Measurements from ENCODE around the gene IGFL4.
A peak's percentile ranks its signal among the peaks of the same experiment; 100 is the strongest.
"Not testable (repeated sequence)": the region's sequence is repeated elsewhere in the genome, so short reads cannot be mapped to it uniquely, and the experiment has no call there.

Gene IGFL4

DNA sequence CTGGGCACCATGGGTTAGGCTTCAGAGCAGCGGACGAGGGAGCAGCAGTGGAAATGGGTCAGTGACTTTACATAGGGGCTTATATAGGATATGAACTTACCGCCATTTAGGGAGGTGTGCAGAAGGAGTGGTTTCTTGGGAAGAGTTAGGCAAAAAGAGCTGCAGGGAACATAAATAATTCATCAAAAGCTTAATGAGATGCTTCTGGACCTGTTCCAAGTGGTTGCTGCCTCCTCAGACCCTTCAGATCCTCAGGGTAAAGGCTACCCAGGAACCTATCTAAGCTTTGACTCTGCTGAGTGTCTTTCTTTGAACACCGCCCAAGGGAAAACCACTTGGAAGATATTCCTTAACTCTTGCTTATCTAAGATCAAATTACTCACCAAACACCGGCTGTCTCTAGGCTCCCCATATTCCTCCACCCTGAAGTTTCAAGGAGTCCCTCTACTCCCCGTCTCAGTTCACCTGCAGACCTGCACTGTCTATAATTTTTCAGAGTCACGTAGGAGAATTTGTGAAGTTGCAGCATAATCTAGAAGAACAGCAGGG is at the start of gene IGFL4:
Gene IGFL4, minus strand, starts transcription at position 51 of the 549 bp plus-strand sequence. Its CDS starts 40 bp downstream, at position 11.
- DNase-seq: no peak
- in situ Hi-C loops (cut with HindIII; ENCODE audit: low pct_ligation_motif_present, low pct_unique_long_range_greater_than_20kb, low sequenced_read_pairs): no loop called here

GRCh38 chr19:46090444-46090843 is 49.6 kb upstream of the IGFL4 start:
- in situ Hi-C loops (cut with HindIII; ENCODE audit: low pct_ligation_motif_present, low pct_unique_long_range_greater_than_20kb, low sequenced_read_pairs): no loop called here
- no peak for DNase-seq

DNA sequence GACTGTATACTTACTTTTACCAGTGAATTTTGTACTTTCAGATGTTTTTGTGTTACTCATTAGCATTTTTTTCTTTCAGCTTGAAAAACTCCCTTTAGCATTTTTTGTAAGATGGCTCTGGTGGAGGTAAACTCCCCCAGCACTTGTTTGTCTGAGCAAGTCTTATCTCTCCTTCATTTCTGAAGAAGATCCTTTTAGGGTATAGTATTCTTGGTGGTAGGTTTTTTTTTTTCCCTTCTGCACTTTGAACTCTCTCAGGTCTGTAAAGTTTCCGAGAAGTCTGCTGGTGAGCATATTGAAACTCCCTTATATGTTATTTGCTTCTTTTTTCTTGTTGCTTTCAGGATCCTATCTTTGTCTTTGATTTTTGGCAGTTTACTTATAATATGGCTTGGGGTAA is 48.6 kb upstream of the IGFL4 start:
- in situ Hi-C loops (cut with HindIII; ENCODE audit: low pct_ligation_motif_present, low pct_unique_long_range_greater_than_20kb, low sequenced_read_pairs): no loop called here
- no peak for DNase-seq

DNA sequence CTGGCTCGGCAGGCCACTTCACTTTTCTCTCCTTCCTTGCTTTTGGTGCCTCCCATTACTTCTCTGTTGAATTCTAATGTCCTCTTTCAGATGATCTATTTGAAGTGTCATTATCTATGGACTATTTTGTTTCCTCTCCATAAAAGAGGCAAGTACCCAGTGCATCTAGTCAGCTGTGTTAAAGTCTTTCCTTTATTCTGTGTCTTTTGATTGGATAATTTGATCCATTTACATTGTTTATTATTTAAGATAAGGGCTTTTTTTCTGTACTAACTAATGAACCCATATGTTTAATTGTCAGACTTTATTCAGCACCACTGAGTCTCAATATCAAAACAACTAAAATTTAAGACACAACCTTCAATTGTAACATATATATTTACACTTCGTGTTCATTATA is 47.3 kb upstream of the IGFL4 start:
- in situ Hi-C loops (cut with HindIII; ENCODE audit: low pct_ligation_motif_present, low pct_unique_long_range_greater_than_20kb, low sequenced_read_pairs): no loop called here
- no peak for DNase-seq

DNA sequence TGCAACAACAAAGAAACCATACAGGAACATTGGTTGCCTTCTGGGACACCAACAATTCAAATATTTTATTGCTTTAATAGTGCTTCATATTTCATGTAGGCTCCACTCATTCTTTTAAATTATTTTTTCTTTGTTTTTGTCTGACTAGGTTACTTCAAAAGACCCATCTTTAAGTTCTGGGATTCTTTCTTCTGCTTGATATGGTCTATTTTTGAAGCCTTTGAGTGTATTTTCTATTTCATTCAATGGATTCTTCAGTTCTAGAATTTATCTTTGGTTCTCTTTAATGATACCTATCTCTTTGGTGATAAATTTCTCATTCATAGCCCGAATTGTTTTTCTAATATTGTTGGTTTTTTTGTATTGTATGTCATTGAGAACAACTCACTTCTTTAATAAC is 45.1 kb upstream of the IGFL4 start:
- in situ Hi-C loops (cut with HindIII; ENCODE audit: low pct_ligation_motif_present, low pct_unique_long_range_greater_than_20kb, low sequenced_read_pairs): no loop called here
- DNase-seq: no peak

GRCh38 chr19:46082728-46083050 is 41.9 kb upstream of the IGFL4 start:
- in situ Hi-C loops (cut with HindIII; ENCODE audit: low pct_ligation_motif_present, low pct_unique_long_range_greater_than_20kb, low sequenced_read_pairs): no loop called here
- no peak for DNase-seq

GRCh38 chr19:46081928-46082727 is 41.3 kb upstream of the IGFL4 start:
- in situ Hi-C loops (cut with HindIII; ENCODE audit: low pct_ligation_motif_present, low pct_unique_long_range_greater_than_20kb, low sequenced_read_pairs): no loop called here
- peak; percentile 64 for DNase-seq

DNA sequence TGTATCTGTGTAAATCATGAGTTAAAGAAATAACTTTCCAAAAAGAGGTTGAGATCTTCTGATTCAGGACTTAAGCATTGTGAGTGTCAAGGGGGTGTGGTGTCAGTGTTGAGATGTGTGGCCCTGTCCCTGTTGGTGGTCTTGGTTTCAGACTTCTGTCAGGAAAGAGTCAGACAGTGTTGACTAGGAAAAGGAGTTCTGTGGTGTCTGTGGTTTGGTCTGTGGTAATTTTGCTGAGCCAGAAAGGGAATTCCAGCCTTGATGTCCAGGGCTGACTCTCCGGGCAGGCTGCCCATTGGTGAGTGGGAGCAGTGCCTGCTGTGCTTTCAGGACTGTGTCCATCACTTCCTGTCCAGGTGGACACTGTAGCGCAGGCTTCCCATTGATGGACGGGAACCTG is 39.8 kb upstream of the IGFL4 start:
- peak; percentile 92 for DNase-seq
- in situ Hi-C loops (cut with HindIII; ENCODE audit: low pct_ligation_motif_present, low pct_unique_long_range_greater_than_20kb, low sequenced_read_pairs): no loop called here

- in situ Hi-C loops (cut with HindIII; ENCODE audit: low pct_ligation_motif_present, low pct_unique_long_range_greater_than_20kb, low sequenced_read_pairs): no loop called here
- DNase-seq: no peak
Observed at GRCh38 chr19:46079576-46079975, 38.8 kb upstream of the IGFL4 start.

DNA sequence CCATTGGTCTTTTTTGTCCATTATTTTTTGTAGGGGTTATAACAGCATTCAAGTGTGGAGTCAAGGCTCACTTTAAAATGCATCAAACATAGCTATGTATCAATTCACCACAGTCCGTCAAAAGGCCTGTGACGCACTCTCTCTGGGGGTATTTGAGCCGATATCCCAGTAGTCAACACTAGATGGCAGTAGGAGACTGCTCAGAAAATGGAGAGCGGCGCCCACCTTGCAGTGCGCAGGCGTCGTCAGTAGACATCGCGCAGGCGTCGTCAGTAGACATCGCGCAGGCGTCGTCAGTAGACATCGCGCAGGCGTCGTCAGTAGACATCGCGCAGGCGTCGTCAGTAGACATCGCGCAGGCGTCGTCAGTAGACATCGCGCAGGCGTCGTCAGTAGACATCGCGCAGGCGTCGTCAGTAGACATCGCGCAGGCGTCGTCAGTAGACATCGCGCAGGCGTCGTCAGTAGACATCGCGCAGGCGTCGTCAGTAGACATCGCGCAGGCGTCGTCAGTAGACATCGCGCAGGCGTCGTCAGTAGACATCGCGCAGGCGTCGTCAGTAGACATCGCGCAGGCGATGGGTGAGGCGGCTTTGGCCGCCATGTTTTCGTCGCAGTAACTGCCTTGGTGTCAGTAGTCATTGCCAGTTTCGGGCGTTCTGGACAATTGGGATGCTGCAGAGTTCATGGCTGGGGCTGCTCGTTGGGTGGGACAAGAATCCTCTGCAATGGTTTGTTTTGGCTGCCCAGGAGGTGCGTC is 38.0 kb upstream of the IGFL4 start:
- in situ Hi-C loops (cut with HindIII; ENCODE audit: low pct_ligation_motif_present, low pct_unique_long_range_greater_than_20kb, low sequenced_read_pairs): not testable (repeated sequence)
- DNase-seq: peak; percentile 42

DNA sequence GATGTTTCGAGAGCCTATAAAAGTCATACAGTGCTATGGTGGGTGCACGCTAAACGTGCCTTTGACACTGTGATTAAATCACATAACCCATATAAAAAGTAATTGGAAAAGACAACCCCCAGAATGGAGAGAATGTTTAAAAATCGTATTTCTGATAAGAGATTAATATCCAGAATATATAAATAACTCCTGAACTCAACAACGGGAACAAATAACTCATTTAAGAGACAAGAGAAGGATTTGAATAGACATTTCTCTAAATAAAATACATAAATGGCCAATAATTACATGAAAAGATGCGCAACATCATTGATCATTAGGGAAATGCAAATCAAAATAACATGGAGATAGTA is 37.0 kb upstream of the IGFL4 start:
- in situ Hi-C loops (cut with HindIII; ENCODE audit: low pct_ligation_motif_present, low pct_unique_long_range_greater_than_20kb, low sequenced_read_pairs): no loop called here
- no peak for DNase-seq

GRCh38 chr19:46076951-46077814 is 36.4 kb upstream of the IGFL4 start:
- DNase-seq: peak; percentile 83
- in situ Hi-C loops (cut with HindIII; ENCODE audit: low pct_ligation_motif_present, low pct_unique_long_range_greater_than_20kb, low sequenced_read_pairs): no loop called here

DNA sequence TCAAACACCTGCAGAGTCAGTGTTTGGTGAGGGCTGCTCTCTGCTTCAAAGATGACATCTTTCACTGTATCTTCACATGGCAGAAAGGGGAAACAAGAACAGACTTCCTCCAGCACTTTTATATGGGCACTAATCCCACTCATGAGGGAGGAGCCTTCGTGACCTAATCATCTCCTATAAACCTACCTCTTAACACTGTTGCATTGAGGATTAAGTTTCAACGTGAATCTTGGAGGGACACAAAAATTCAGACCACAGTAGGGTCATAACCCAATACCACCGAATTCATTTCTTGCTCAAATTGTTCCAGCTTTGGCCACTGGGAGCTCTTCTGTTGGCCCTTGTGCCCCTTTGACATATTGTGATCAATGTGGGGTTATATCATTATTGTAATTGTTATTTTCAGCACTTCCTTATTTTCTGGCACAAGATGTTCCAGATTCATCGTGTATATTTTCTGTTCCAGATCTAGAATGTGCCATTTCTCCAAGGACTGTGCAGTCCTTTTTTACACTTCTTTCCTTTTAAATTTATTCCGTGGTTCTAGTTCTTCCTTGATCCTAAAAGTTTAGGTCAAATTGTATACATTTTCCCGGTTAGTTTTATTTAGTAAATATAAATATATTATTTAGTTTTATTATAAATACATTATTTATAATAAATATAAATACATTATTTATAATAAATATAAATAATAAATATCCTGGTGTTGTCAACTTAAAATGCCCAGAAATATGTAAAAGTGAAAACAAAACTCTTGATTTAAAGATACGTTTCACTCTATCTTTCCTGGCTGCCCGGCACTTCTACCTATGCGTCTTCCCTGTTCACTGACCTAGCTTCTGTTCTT is 35.5 kb upstream of the IGFL4 start:
- no peak for DNase-seq
- in situ Hi-C loops (cut with HindIII; ENCODE audit: low pct_ligation_motif_present, low pct_unique_long_range_greater_than_20kb, low sequenced_read_pairs): no loop called here

DNA sequence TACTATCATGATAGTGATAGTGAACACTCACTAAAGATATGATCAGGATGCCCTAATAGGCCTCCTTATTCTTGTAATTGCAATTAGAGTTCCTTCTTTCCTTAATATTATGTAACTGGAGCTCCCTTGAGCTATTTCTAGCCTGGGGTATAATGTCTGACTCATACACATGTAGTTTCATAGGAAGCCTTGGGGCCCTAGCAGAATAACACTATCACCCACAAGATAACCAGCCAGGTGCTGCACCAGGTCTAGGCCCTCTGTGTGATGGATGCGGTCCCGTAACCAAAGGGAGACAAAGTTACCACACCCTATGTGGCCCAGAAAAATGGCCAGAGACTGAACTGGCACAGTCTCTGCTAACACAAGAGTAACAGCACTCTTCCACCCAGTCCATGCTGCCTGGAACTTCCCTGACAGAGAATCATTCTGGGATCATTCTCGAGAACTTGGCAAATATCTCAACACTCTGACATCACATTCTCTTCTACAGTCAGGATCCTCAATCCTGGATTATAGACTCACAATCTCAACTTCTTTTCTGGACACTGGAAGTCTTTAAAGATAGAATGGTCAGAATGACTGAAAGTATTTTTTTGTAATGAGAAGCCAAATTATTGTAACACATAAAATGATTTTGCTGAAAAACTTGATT is 32.6 kb upstream of the IGFL4 start:
- no peak for DNase-seq
- in situ Hi-C loops (cut with HindIII; ENCODE audit: low pct_ligation_motif_present, low pct_unique_long_range_greater_than_20kb, low sequenced_read_pairs): no loop called here

DNA sequence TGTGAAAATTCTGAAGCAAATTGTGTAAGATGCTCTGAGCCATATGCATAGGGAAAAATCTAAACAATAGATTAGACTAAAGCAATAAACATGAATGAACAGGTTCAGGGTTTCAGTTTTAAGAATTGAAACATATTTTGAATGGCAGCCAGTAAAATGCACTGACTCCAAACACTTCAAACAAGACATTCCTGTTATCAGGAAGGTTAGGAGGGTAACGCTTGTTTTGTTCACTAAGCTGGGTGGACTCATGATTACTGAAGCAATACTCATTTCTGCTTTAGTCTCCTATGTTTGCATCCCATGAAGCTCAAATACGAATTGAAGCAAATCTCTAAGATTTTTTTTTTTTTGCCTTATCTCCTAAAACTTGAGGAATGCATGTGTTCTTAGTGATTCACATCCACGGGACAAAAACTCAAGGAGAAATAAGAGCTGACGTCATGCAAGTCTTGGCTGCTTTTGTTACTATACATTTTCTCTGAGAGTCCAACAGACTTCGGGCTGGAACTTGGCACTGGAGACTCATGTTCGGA is 29.1 kb upstream of the IGFL4 start:
- in situ Hi-C loops (cut with HindIII; ENCODE audit: low pct_ligation_motif_present, low pct_unique_long_range_greater_than_20kb, low sequenced_read_pairs): no loop called here
- DNase-seq: peak; percentile 34

GRCh38 chr19:46068345-46069258 is 27.8 kb upstream of the IGFL4 start:
- peak; percentile 12 for DNase-seq

DNA sequence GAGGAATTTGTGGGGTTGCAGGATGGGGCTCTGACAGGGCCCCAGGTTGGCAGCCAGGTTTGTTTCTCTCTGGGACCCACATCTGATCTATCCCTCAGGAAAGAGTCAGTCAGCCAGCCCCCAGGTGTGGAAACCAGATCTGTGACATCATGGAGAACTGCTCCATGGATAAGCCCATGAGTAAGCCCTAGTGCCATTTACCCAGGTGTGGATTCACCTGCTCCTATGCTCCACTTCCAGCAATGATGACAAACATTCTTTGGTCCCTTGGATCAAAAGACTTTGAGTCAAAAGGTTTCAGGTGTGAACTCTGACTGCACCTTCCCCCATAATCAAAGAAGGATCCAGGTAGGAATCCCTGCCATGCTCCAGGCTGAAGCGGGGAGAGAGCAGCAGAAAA is 26.9 kb upstream of the IGFL4 start:
- DNase-seq: no peak

More at GRCh38 chr19:46068345-46069258, 27.8 kb upstream of the IGFL4 start:
- in situ Hi-C loops (cut with HindIII; ENCODE audit: low pct_ligation_motif_present, low pct_unique_long_range_greater_than_20kb, low sequenced_read_pairs): no loop called here

More for the DNA sequence above, 26.9 kb upstream of the IGFL4 start:
- in situ Hi-C loops (cut with HindIII; ENCODE audit: low pct_ligation_motif_present, low pct_unique_long_range_greater_than_20kb, low sequenced_read_pairs): no loop called here
